ENCODE data around the gene B3GNT4. TPM values are rescaled to one million over a fixed set of nuclear protein-coding genes. Genes with fewer than 3 reads are reported as not detected.
"Not testable (repeated sequence)": the region's sequence is repeated elsewhere in the genome, so short reads cannot be mapped to it uniquely, and the experiment has no call there.

The B3GNT4 gene
- total RNA-seq, 1 experiment from 2014 or later: 0.22 TPM

- DNase-seq (ENCODE audit: low spot score): no peak
These were observed 12.9 kb downstream of the B3GNT4 start for GRCh38 chr12:122216445-122216844.

GRCh38 chr12:122225683-122226365, 22.3 kb downstream of the B3GNT4 start, which contains the start of gene DIABLO:
DIABLO (minus strand) TSS chr12:122226052; CDS start chr12:122226014, 38 bp downstream.
- peak; percentile 98 for DNase-seq (ENCODE audit: low spot score)

- DNase-seq (ENCODE audit: low spot score): no peak
These were observed 23.0 kb downstream of the B3GNT4 start for GRCh38 chr12:122226366-122227125.

GRCh38 chr12:122227341-122227740, 23.8 kb downstream of the B3GNT4 start:
- DNase-seq (ENCODE audit: low spot score): no peak

- DNase-seq (ENCODE audit: low spot score): no peak
These were observed 24.6 kb downstream of the B3GNT4 start for GRCh38 chr12:122228092-122228491.

GRCh38 chr12:122230798-122231197, 27.3 kb downstream of the B3GNT4 start:
- DNase-seq (ENCODE audit: low spot score): no peak

GRCh38 chr12:122232691-122233090, 29.2 kb downstream of the B3GNT4 start:
- DNase-seq (ENCODE audit: low spot score): no peak

GRCh38 chr12:122235741-122236140, 32.2 kb downstream of the B3GNT4 start:
- no peak for DNase-seq (ENCODE audit: low spot score)

GRCh38 chr12:122238861-122239260, 35.4 kb downstream of the B3GNT4 start:
- DNase-seq (ENCODE audit: low spot score): no peak

GRCh38 chr12:122243965-122244364, 40.5 kb downstream of the B3GNT4 start:
- no peak for DNase-seq (ENCODE audit: low spot score)

GRCh38 chr12:122244565-122245371, 41.3 kb downstream of the B3GNT4 start:
- no peak for DNase-seq (ENCODE audit: low spot score)

- no peak for DNase-seq (ENCODE audit: low spot score)
These were observed 42.0 kb downstream of the B3GNT4 start for GRCh38 chr12:122245553-122245952.

- DNase-seq (ENCODE audit: low spot score): no peak
These were observed 46.5 kb downstream of the B3GNT4 start for GRCh38 chr12:122250047-122250446.

GRCh38 chr12:122250536-122250935, 47.0 kb downstream of the B3GNT4 start:
- DNase-seq (ENCODE audit: low spot score): no peak

GRCh38 chr12:122258462-122258861, 55.0 kb downstream of the B3GNT4 start:
- not testable (repeated sequence) for DNase-seq (ENCODE audit: low spot score)

Other genes with a start within 250 kb of the B3GNT4 start
- 6.9 and 7.6 TPM in 2 replicates for gene BCL7A, start 181.8 kb upstream of the B3GNT4 start, total RNA-seq (2014; rRNA removed; shearing (Covaris generic))
- gene MLXIP, start 125.0 kb upstream of the B3GNT4 start, total RNA-seq (2014; rRNA removed; shearing (Covaris generic)): 5.4 and 10.1 TPM in 2 replicates
- not detected in 2 replicates for gene IL31, start 29.5 kb upstream of the B3GNT4 start, total RNA-seq (2014; rRNA removed; shearing (Covaris generic))
- gene LRRC43, start 20.6 kb upstream of the B3GNT4 start, total RNA-seq (2014; rRNA removed; shearing (Covaris generic)): not detected in 2 replicates
- gene DIABLO, start 22.3 kb downstream of the B3GNT4 start, total RNA-seq (2014; rRNA removed; shearing (Covaris generic)): 73.7 and 90.8 TPM in 2 replicates
- gene VPS33A, start 62.8 kb downstream of the B3GNT4 start, total RNA-seq (2014; rRNA removed; shearing (Covaris generic)): 28.0 and 33.1 TPM in 2 replicates
- gene CLIP1, start 219.0 kb downstream of the B3GNT4 start, total RNA-seq (2014; rRNA removed; shearing (Covaris generic)): 52.0 and 58.5 TPM in 2 replicates

Data from A172 (cell line).